GM19463 (cell line): Measurements from ENCODE around the gene C1GALT1.

Source experiments
- ATAC-seq: cut with Tn5 transposase; IDR thresholded peaks from one replicate; pipeline ENCODE4 v1.9.1; 2021; ENCODE audit warnings: mild to moderate bottlenecking, moderate library complexity; ENCODE audit not compliant: unreplicated experiment

The C1GALT1 gene

DNA sequence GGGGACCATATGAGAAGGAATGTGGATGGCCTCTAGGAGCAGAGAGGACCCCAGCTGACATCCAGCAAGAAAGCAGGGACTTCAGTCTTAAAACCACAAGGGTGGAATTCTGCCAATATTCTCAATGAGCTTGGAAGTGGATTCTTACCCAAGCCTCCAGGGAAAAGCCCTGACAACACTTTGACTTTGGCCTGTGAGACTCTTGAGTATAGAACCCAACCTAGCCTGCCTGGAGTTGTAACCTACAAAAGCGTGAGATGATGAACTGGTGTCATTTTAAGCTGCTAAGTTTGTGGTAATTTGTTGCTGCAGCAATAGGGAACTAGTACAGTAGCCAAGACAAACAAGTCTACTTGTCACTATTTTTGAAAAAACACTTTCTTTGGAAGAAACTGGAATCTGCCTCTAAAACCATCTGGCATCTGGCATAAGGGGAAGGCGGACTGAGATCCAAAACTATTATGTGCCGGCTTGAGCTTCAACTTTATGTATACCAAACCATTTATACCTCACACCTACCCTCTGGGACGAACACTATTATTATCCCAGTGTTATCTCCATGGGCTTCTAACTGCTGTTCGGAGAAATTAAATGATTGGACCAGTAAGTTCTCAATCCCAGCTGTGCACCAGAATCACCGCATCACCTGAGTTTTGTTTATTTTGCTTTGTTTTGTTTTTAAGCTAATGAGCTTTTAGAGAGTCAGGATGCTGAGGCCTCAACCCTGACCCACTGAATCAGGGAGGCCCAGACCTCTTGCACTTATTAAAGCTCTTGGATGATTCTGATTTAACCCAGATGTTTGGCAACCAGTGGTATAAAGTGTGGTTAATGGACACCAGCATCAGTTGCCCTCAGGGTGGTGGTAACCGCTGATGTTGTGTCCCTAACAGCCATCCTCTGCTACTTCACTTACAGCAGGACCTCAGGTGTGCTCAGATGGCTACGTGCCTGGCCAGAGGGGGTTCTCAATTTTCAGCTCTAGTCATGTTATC, 83.0 kb downstream of the C1GALT1 start:
- ATAC-seq = no peak

GRCh38 chr7:7266257-7266881, 84.0 kb downstream of the C1GALT1 start:
- ATAC-seq = no peak

DNA sequence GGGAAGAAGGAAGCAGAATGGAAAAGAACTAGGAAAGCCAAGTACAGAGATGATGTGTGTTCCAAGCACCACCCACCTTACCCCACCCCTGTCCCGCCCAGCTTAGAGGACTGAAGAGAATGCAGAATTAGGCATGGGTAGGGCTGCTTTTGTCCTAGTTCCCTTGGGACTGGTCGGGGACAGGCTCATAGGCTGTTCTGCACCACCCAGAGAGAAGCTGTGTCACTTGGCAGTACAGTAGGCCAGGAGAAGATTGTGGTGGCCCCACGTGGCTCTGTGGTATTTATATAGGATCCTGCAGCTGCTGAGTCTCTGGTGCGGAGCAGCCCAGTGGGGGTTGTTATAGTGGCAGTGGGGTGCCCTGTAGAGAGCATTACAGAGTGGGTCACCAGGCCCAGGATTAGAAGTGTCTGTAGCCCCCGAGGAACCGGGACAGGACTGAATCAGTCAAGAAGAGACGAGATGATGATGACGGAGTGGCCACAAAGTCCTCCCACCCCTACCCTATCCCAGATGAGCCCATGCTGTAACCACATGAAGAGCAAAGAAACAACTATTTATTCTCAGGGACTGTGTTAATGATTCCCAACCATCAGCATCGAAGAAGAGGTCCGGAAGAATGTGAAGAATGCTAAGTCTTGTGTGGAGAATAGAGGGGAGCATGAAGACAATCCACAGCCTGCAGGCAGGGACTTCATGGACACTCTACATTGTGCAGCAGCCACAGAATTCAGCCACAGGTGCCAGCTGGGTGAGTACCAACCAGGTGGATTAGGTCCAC, 88.9 kb downstream of the C1GALT1 start:
- ATAC-seq = no peak

DNA sequence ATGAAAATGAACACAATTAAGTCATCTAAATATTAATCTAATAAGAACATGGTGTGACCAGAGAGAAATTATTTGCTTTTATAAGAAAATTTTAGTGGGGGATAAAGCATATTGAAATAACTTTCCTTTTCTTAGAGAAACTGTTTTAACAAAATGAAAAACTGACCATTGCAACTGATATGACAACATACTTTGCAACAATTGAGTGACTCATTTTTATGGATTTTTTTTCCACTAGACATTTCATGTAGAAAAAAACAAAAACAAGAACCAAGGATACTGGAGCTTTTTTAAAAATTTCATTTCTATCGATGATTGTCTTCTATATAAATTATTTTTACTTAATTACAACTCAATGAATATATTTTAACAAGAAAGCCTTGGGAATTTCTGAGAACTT, 90.0 kb downstream of the C1GALT1 start:
- ATAC-seq = no peak

- no peak for ATAC-seq
Observed at GRCh38 chr7:7274782-7275181, 92.4 kb downstream of the C1GALT1 start.

DNA sequence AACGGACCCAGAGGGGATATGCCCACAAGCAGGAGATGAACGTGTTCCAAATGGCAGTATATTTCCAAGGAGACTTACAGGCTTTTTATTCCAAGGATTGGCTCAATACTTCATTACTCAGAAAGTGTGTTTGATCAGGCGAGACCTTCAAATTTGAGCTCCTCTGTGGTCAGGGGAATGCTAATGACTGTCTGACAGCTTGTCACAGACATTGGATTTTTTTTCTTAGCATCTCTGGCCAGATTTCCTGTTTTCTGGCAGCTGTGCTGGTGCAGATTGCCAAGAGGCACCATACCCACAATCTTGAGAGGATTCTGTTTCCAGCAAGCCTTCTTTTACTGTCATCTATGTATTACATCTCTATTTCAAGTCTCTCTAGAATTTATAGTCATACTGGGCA, 93.8 kb downstream of the C1GALT1 start:
- no peak for ATAC-seq

GRCh38 chr7:7290429-7291122, 108.2 kb downstream of the C1GALT1 start:
- ATAC-seq = no peak

- no peak for ATAC-seq
Observed at GRCh38 chr7:7292085-7292484, 109.7 kb downstream of the C1GALT1 start.

DNA sequence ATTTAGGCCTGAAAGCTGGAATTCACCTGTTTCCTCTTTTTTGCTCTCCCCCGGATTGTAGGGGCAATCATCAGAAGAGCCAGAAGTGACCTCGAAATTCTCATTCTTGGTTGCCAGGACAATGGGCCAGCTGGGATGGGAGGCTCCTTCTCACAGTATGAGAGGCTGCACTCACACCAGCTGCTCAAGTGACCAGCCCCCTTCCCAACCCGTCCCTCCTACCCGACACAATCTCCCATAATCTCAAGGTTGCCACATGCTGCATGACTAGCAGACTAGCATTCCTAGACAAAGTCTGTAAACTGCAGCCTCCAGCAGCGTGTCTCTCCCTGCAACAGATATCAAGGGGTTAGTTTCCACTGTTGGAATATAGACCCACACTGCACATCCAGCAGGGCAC, 110.3 kb downstream of the C1GALT1 start:
- no peak for ATAC-seq

- ATAC-seq = no peak
Observed at GRCh38 chr7:7293092-7293491, 110.7 kb downstream of the C1GALT1 start.

DNA sequence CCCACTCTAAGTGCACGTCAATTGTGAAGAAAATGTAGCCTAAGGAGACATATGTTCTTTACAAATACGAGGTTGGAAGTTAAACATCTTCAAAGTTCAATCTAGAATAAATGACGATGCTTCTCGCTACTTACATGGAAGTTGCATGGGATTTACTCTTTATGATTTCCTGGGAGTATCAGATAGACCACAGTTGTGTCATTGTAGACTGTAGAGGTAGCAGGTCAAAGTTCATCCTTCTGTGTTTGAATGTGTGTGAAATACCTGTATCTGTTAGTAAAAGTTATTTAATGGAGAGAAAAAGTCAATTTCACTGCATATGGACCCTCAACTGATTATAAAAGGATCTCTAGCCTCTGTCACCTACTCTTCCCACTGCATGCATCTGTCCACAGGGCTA, 112.6 kb downstream of the C1GALT1 start:
- no peak for ATAC-seq
